ENCODE data around the gene PRCC.

DNA sequence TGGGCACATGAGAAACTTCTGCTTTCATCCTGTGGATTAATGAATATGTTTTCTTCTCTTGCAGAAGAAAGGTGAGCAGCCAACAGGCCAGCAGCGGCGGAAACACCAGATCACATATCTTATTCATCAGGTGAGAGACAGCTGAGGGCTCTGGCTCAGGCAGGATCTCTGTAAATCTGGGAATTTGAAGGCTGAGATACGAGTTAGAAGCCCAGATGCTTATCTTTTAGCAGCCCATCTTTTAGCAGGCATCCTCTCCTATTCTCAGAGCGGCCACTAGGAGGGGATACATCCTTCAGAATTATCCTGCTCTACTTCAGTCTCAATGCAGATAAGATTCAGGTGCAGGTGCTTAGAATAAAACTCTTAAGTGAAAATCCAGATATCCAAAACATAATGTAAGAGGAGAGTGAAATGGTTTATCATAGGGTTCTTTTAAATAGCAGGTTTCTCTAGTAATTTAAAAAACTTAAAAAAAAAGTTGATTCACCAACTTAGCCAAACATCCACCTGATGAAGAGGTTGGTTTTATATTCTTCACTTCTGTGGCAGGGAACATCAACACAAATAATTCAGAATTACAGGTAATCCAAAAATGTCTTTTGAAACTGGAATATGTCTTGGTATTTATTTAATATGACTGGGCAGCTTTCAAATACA is 30.0 kb downstream of the PRCC start:
- TF ChIP-seq, protein P1, sequence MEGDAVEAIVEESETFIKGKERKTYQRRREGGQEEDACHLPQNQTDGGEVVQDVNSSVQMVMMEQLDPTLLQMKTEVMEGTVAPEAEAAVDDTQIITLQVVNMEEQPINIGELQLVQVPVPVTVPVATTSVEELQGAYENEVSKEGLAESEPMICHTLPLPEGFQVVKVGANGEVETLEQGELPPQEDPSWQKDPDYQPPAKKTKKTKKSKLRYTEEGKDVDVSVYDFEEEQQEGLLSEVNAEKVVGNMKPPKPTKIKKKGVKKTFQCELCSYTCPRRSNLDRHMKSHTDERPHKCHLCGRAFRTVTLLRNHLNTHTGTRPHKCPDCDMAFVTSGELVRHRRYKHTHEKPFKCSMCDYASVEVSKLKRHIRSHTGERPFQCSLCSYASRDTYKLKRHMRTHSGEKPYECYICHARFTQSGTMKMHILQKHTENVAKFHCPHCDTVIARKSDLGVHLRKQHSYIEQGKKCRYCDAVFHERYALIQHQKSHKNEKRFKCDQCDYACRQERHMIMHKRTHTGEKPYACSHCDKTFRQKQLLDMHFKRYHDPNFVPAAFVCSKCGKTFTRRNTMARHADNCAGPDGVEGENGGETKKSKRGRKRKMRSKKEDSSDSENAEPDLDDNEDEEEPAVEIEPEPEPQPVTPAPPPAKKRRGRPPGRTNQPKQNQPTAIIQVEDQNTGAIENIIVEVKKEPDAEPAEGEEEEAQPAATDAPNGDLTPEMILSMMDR (IDR thresholded peaks at IDR 0.05; ENCODE audit: low read length): peak; percentile 83
- TF ChIP-seq EZH2 (IDR thresholded peaks at IDR 0.05; ENCODE audit: borderline replicate concordance, low read length): no peak
